ENCODE results near the gene PDE7B. TPM values are rescaled to one million over a fixed set of nuclear protein-coding genes. Genes with fewer than 3 reads are reported as not detected.

Gene PDE7B
- total RNA-seq, 1 experiment from 2014 or later = not detected

GRCh38 chr6:136181861-136182260 is 330.4 kb downstream of the PDE7B start:
- Histone ChIP-seq H3K27me3 (replicated peaks; ENCODE audit: insufficient read depth, low read depth, low read length, poor library complexity) (peaks cover 19% of the 10 kb centered on the region), H3K9me3 (ENCODE audit: low read depth, low read length, poor library complexity, severe bottlenecking) (no peaks in the 10 kb centered on the region), H3K27ac (ENCODE audit: low read depth, low read length, poor library complexity, severe bottlenecking) (no peak overlapping the region), H3K4me3 (ENCODE audit: low read depth, low read length, poor library complexity, severe bottlenecking) (no peak overlapping the region), H3K4me1 (ENCODE audit: insufficient read depth, low read length, poor library complexity, severe bottlenecking) (no peaks in the 10 kb centered on the region), H3K36me3 (ENCODE audit: insufficient read depth, low read length, poor library complexity, severe bottlenecking) (no peaks in the 10 kb centered on the region)
- CTCF ChIA-PET = no interaction called here
- DNase-seq (ENCODE audit: low spot score) = no peak
- intact Hi-C loops (cut with micrococcal nuclease; ENCODE audit: unreplicated experiment) = no loop called here
- no peak for TF ChIP-seq EZH2 (IDR thresholded peaks at IDR 0.05; ENCODE audit: borderline replicate concordance, low read depth, low read length, poor library complexity, severe bottlenecking)
- TF ChIP-seq CTCF (conservative IDR thresholded peaks at IDR 0.05; ENCODE audit: low read depth, low read length) = no peak
- BruUV-seq (replicated peaks) = no TSS peak
- POLR2A ChIA-PET (ENCODE audit: low non-redundant PET) = no interaction called here

GRCh38 chr6:136184738-136185137 is 333.2 kb downstream of the PDE7B start:
- DNase-seq (ENCODE audit: low spot score) = no peak
- intact Hi-C loops (cut with micrococcal nuclease; ENCODE audit: unreplicated experiment) = no loop called here
- no peak overlapping the region for H3K27ac ChIP-seq (ENCODE audit: low read depth, low read length, poor library complexity, severe bottlenecking)
- H3K9me3 ChIP-seq (ENCODE audit: low read depth, low read length, poor library complexity, severe bottlenecking) = no peaks in the 10 kb centered on the region
- H3K4me3 ChIP-seq (ENCODE audit: low read depth, low read length, poor library complexity, severe bottlenecking) = no peak overlapping the region
- H3K27me3 ChIP-seq (replicated peaks; ENCODE audit: insufficient read depth, low read depth, low read length, poor library complexity) = peaks cover 19% of the 10 kb centered on the region
- no peaks in the 10 kb centered on the region for H3K36me3 ChIP-seq (ENCODE audit: insufficient read depth, low read length, poor library complexity, severe bottlenecking)
- POLR2A ChIA-PET (ENCODE audit: low non-redundant PET) = no interaction called here
- no TSS peak for BruUV-seq (replicated peaks)
- no peak for TF ChIP-seq EZH2 (IDR thresholded peaks at IDR 0.05; ENCODE audit: borderline replicate concordance, low read depth, low read length, poor library complexity, severe bottlenecking)
- TF ChIP-seq CTCF (conservative IDR thresholded peaks at IDR 0.05; ENCODE audit: low read depth, low read length) = no peak
- CTCF ChIA-PET = no interaction called here
- H3K4me1 ChIP-seq (ENCODE audit: insufficient read depth, low read length, poor library complexity, severe bottlenecking) = no peaks in the 10 kb centered on the region

GRCh38 chr6:136186363-136186762 is 334.9 kb downstream of the PDE7B start:
- H3K4me3 ChIP-seq (ENCODE audit: low read depth, low read length, poor library complexity, severe bottlenecking) = no peak overlapping the region
- no peak overlapping the region for H3K27ac ChIP-seq (ENCODE audit: low read depth, low read length, poor library complexity, severe bottlenecking)
- H3K36me3 ChIP-seq (ENCODE audit: insufficient read depth, low read length, poor library complexity, severe bottlenecking) = no peaks in the 10 kb centered on the region
- DNase-seq (ENCODE audit: low spot score) = no peak
- BruUV-seq (replicated peaks) = no TSS peak
- H3K27me3 ChIP-seq (replicated peaks; ENCODE audit: insufficient read depth, low read depth, low read length, poor library complexity) = peaks cover 27% of the 10 kb centered on the region
- TF ChIP-seq EZH2 (IDR thresholded peaks at IDR 0.05; ENCODE audit: borderline replicate concordance, low read depth, low read length, poor library complexity, severe bottlenecking) (no peak), CTCF (conservative IDR thresholded peaks at IDR 0.05; ENCODE audit: low read depth, low read length) (no peak)
- CTCF ChIA-PET = no interaction called here
- intact Hi-C loops (cut with micrococcal nuclease; ENCODE audit: unreplicated experiment) = no loop called here
- POLR2A ChIA-PET (ENCODE audit: low non-redundant PET) = no interaction called here
- no peaks in the 10 kb centered on the region for H3K9me3 ChIP-seq (ENCODE audit: low read depth, low read length, poor library complexity, severe bottlenecking)
- no peaks in the 10 kb centered on the region for H3K4me1 ChIP-seq (ENCODE audit: insufficient read depth, low read length, poor library complexity, severe bottlenecking)

Data from A673 (cell line).